Brain microvascular endothelial cell (primary cell): ENCODE data around the gene CACNA1H.

Experiments
- DNase-seq: peaks from one replicate; pipeline ENCODE4 v3.0.0-alpha.2; 2020
- H3K27ac ChIP-seq: fragments of 250-450 bp; sonication (Bioruptor Pico); 2 replicates; pipeline ENCODE4 v1.5.1; 2020; ENCODE audit warnings: mild to moderate bottlenecking, moderate library complexity
- H3K27me3 ChIP-seq: fragments of 250-450 bp; sonication (Bioruptor Pico); replicated peaks from 2 replicates; pipeline ENCODE4 v1.5.1; 2020; ENCODE audit warnings: mild to moderate bottlenecking
- H3K36me3 ChIP-seq: fragments of 250-450 bp; sonication (Bioruptor Pico); replicated peaks from 2 replicates; pipeline ENCODE4 v1.5.1; 2020; ENCODE audit warnings: mild to moderate bottlenecking
- H3K4me3 ChIP-seq: 2 replicates; pipeline ENCODE4 v1.5.1; 2011; ENCODE audit warnings: low read depth, mild to moderate bottlenecking, control low read depth, low read length, moderate library complexity
- in situ Hi-C: cut with HindIII; loops from 2 replicates; pipeline ENCODE4 v1.10.0; 2017; ENCODE audit warnings: low sequenced_read_pairs, low pct_ligation_motif_present
- TF ChIP-seq, protein P1 (sequence below): IDR thresholded peaks from 2 replicates; pipeline ENCODE4 v1.5.1; 2011; ENCODE audit warnings: low read depth, mild to moderate bottlenecking, moderate library complexity, low read length, control low read depth, inconsistent platforms; ENCODE audit errors: missing control alignments

Gene CACNA1H

GRCh38 chr16:1220098-1220728 is 67.3 kb downstream of the CACNA1H start:
- TF ChIP-seq, protein P1, sequence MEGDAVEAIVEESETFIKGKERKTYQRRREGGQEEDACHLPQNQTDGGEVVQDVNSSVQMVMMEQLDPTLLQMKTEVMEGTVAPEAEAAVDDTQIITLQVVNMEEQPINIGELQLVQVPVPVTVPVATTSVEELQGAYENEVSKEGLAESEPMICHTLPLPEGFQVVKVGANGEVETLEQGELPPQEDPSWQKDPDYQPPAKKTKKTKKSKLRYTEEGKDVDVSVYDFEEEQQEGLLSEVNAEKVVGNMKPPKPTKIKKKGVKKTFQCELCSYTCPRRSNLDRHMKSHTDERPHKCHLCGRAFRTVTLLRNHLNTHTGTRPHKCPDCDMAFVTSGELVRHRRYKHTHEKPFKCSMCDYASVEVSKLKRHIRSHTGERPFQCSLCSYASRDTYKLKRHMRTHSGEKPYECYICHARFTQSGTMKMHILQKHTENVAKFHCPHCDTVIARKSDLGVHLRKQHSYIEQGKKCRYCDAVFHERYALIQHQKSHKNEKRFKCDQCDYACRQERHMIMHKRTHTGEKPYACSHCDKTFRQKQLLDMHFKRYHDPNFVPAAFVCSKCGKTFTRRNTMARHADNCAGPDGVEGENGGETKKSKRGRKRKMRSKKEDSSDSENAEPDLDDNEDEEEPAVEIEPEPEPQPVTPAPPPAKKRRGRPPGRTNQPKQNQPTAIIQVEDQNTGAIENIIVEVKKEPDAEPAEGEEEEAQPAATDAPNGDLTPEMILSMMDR, result no peak
- in situ Hi-C loops, result no loop called here
- Histone ChIP-seq H3K27me3 (no peaks in the 10 kb centered on the region), H3K4me3 (no peak overlapping the region), H3K27ac (no peak overlapping the region), H3K36me3 (peaks cover 4% of the 10 kb centered on the region)
- DNase-seq, result no peak

DNA sequence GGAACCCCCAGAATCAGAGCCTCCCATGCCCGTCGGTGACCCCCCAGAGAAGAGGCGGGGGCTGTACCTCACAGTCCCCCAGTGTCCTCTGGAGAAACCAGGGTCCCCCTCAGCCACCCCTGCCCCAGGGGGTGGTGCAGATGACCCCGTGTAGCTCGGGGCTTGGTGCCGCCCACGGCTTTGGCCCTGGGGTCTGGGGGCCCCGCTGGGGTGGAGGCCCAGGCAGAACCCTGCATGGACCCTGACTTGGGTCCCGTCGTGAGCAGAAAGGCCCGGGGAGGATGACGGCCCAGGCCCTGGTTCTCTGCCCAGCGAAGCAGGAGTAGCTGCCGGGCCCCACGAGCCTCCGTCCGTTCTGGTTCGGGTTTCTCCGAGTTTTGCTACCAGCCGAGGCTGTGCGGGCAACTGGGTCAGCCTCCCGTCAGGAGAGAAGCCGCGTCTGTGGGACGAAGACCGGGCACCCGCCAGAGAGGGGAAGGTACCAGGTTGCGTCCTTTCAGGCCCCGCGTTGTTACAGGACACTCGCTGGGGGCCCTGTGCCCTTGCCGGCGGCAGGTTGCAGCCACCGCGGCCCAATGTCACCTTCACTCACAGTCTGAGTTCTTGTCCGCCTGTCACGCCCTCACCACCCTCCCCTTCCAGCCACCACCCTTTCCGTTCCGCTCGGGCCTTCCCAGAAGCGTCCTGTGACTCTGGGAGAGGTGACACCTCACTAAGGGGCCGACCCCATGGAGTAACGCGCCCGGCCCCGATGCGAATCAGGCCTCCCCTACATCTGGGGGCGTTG is 68.1 kb downstream of the CACNA1H start:
- DNase-seq, result no peak
- no peak overlapping the region for H3K4me3 ChIP-seq
- no peaks in the 10 kb centered on the region for H3K27me3 ChIP-seq
- no peak overlapping the region for H3K27ac ChIP-seq
- TF ChIP-seq, protein P1, result no peak
- H3K36me3 ChIP-seq, result peaks cover 4% of the 10 kb centered on the region
- in situ Hi-C loops, result no loop called here

DNA sequence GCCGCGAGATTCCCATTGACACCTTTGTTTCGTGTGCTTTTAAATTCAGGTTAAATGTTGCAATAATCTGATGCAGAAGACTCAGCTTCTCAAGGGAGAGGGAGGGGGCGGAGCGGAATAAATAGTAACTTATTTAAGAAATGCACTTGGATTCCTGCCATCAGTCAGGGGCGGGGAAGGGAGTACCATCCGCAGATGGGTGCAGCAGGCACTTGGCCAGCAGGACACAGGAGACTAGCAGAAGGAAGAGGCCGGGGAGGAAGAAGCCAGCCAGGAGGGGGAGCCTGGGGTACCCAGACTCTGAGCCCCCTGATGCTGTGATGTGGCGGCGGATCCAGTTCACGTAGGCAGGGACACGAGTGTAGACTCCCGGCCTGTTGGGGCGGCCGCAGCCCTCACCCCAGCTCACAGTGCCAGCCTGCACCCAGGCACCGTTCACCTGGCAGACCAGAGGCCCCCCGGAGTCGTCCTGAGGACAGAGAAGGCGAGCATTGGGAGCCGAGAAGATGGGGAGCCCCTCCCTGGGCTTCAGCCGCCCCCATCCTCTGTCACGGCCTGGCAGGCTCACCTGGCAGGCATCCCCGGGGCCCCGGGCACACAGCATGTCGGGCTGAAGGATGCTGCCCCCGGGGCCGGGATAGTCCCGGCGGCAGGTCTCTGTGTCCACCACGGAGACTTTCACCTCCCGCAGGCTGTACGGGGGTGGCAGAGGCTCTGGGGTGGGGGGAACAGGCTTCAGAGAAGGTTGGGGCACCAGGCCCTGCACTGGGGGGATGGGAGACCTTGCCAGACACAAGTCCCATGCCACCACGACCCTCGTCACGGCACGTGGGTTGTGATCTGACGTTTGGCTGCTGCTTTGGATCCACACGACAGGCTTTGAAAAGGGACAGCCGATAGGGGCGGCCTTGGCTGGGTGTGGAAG is 69.0 kb downstream of the CACNA1H start:
- no peak overlapping the region for H3K27ac ChIP-seq
- no peaks in the 10 kb centered on the region for H3K27me3 ChIP-seq
- no peak for DNase-seq
- TF ChIP-seq, protein P1, result no peak
- peaks cover 4% of the 10 kb centered on the region for H3K36me3 ChIP-seq
- in situ Hi-C loops, result no loop called here
- no peak overlapping the region for H3K4me3 ChIP-seq

DNA sequence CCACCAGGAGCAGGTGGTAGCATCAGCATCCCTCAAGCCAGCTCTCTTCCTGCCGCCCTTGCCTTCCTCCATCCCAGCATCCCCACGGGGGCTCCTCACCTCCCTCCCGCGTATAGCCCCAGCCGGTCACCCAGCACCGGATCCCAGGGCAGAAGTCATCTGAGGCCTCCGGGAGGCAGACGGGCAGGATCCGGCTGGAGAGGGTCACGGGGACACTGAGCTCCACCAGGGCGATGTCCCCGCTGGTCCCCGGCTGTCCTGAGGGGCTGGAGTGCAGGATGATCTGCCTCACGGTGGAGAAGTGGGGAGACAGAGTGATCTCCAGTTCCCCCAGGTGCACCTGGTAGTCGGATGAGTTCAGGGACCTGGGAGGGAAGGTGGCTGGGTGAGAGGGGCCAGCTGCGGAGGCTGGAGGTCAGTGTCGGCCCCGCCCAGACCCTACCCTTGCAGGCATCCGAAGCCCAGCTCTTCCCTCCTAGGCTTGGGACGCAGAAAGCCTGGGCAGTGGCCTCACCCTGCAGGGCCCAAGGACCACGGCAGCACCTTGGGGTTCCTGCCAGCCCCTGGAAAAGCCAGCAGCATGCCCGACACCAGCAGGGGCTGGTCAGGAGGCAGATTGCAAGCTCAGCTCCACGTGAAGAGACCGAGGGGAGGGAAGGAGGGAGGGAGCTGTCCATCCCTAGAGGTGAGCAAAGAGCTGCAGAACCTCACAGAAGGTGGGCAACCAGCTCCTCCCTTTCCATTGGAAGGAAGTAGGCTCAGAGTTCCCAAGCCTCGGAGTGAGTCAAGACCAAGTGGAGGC is 69.8 kb downstream of the CACNA1H start:
- no peaks in the 10 kb centered on the region for H3K27me3 ChIP-seq
- no peak for DNase-seq
- in situ Hi-C loops, result no loop called here

More for the DNA sequence above, 69.8 kb downstream of the CACNA1H start:
- TF ChIP-seq, protein P1, result no peak
- Histone ChIP-seq H3K36me3 (peaks cover 2% of the 10 kb centered on the region), H3K4me3 (no peak overlapping the region), H3K27ac (no peak overlapping the region)
